GM18499 (cell line): ENCODE data around the gene C1orf74.

Experiments
- ATAC-seq: cut with Tn5 transposase; IDR thresholded peaks from one replicate; pipeline ENCODE4 v1.9.1; 2021; ENCODE audit warnings: moderate number of reproducible peaks; ENCODE audit not compliant: insufficient read depth, unreplicated experiment

The C1orf74 gene

GRCh38 chr1:209784265-209785169, at the start of gene C1orf74:
TSS of gene C1orf74 (minus strand) at chr1:209784559. CDS start at chr1:209783634, 925 bp downstream.
- peak; percentile 84 for ATAC-seq

GRCh38 chr1:209831615-209832014, 47.3 kb upstream of the C1orf74 start:
- ATAC-seq: no peak

- no peak for ATAC-seq
These were observed 46.4 kb upstream of the C1orf74 start for GRCh38 chr1:209830722-209831121.

DNA sequence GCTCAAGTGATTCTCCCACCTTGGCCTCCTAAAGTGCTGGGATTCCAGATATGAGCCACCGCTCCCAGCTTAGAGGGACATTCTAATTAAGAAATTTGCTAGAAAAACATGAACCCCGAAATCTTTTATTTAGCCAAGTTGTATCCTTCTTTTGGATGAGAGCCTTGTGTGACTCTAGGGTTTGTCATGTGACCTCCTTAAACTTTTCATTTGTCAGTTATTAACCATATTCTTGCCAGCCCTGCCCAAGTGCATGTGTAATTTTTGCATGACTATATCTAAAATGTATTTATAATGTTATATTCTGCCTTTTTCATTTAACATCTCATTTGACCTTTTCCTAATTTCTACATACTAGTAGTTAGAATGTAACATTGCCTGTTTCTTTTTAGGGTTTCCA, 45.4 kb upstream of the C1orf74 start:
- no peak for ATAC-seq

DNA sequence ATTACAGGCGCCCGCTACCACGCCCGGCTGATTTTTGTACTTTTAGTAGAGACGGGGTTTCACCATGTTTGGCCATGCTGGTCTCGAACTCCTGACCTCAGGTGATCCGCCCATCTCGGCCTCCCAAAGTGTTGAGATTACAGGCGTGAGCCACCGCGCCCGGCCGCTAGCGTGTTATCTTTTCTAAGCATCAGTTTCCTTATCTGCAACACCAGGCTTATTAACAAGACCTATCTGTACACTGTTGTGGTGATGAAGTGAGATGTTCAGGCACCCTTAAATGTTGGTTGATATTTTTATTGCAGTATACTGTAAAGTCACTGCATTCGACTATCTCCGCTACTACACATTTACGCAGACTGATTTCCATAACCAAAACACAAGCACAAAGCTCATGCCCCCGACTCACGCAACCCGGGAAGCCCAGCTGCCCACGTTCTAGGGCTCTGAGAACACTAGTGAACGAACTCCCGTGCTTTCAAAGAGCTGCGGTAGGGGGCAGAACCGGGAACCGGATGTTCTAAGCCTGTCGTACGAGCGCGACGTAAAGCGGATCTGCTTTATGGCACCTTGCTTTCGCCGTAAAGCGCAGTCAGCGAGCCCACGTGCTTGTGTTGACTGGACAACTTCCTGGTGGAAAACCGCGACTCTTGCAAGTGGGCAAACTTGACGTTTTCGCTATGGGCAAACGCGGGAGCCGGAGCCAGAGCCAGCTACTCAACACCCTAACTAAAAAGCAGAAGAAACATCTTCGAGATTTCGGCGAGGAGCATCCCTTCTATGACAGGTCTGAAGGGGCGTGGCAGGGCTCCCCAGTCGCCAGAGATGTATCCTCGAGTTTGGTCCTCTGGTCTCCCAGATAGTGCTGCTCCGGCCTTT, 43.3 kb upstream of the C1orf74 start, which contains the start of gene UTP25:
Gene UTP25 (plus strand): TSS at position 589 of the 879 bp plus-strand sequence. CDS start 92 bp downstream, at position 681.
- peak; percentile 69 for ATAC-seq

GRCh38 chr1:209825591-209826434, 41.5 kb upstream of the C1orf74 start:
- no peak for ATAC-seq

GRCh38 chr1:209823143-209824041, 39.0 kb upstream of the C1orf74 start:
- ATAC-seq: no peak

DNA sequence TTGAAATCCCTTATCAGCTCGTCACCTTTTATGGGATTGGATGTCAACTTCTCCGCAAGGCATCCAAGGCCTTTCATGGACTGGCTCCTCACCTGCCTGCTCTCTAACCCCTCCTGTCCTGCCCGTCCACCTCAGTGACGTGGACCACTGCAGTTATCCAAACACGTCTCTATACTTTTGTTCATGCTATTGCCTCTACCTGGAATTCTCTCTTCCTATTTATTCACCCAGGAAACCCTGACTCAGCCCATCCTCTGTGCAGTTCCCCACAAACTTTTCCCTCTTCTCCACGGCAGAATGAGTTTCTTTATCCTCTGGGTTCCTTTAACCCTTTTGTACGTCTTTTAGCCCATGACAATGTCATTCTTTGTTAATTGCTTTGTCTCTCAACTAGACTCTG, 38.3 kb upstream of the C1orf74 start:
- ATAC-seq: no peak

DNA sequence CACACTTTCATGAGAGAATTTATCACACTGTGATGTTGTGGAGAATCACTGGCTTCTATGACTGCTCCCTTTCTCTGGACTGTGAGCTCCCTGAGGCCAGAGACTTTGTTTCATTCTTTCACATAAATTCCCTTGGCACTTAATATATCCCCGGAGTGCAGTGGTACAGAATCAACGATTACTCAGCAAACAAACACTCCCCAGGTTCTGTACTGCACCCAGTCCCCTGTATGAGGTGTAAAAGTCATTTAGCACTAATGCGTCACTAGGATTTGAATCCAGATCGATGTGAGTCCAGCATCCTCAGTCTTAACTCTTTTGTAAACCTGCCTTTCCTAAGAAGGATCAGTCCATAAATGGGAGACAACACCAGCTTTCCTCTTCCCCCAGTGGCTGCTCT, 36.6 kb upstream of the C1orf74 start:
- no peak for ATAC-seq

- ATAC-seq: no peak
These were observed 34.7 kb upstream of the C1orf74 start for GRCh38 chr1:209819058-209819457.

DNA sequence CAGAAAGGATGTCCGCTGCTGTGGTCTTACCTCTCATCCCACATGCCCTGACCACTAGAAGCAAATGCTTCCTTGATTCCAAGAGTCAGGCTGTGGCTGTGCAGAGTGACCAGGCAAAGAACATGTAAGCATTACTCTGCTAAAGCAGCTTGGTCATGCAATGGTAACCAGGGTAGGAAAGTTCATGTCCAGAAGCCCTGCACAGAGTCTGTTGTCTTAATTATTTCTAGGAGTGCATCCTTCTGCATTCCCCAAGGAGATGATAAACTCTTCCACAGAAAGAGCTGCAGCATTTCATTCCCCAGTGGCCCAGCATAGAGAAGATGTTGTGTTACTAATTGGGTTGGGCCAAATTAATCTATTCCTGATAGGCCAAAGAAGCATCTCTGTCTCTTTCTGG, 33.3 kb upstream of the C1orf74 start:
- ATAC-seq: no peak

DNA sequence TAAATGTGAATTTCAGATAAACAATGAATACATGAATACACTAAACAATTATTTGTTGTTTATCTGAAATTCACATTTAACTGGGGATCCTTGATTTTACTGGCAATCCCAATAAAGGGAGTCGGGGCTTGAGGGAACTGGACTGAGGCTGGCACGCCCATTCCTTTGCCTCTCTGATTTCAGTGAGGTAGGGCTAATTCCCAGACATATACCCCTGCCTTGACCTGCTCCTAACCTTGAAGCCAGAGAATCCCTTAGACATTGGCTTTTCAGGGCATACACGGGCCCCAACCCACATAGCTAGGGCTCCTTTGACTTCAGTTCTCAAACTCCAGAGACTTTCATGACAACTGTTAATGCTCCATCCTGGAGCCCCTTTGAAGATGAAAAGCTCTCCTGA, 32.6 kb upstream of the C1orf74 start:
- ATAC-seq: no peak

GRCh38 chr1:209815931-209816341, 31.6 kb upstream of the C1orf74 start:
- no peak for ATAC-seq

DNA sequence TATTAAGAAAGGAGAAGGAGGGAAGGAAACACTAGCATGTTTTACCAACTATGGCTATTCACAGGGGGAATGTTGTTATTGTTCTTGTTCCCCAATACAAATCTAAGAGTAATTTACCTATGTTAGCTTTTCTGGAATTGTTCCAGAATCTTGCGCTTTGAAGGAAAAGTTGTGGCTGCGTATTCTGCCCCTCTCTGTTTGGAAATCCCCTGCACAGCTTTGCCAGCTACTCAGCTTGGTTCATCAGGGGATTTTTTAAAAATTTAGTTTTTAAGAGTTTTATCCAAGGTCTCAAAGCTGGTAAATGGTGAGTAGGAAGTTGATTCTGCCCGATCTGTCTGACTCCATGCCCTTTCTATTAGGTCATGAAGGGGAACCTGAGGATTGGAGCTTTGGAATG, 31.1 kb upstream of the C1orf74 start:
- ATAC-seq: no peak

GRCh38 chr1:209813902-209814301, 29.5 kb upstream of the C1orf74 start:
- no peak for ATAC-seq

DNA sequence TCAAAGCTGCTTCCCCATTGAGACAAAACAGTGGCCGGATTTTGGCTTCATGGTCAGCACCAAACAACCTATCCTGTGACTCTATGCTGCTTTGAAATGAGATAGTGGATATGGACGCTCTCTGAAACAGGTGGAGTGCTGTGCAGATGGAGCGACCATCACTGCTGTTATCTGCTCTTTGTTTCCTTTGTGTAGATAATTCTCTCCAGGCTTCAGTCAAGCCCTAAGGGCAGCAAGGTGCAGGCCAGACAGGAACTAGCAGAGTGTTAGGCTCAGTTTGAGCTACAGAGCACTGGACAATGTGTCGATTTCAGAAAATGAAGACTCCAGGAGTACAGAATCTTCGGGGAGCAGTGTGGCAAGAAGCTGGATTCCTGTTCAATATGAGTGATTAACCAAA, 26.4 kb upstream of the C1orf74 start:
- no peak for ATAC-seq

DNA sequence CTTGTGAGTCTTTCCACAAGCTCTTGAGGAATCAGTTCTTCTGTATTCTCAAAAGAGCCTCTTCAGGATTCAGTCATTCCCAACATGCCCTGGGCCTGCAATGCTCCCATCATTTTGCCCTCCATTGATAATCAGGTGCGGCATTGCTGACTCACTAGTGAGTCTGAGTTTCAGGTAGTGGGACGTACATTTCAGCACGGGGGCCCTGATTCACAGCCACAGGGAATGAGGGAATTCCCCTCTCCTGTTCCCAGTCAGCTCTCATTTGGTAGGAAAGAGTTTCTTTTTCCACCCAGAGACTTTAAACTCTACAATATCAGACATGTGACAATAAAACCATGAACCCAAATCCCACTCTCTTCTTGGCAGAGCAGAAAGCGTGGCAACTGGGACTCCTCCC, 25.3 kb upstream of the C1orf74 start:
- ATAC-seq: no peak

GRCh38 chr1:209808059-209808581, 23.8 kb upstream of the C1orf74 start:
- ATAC-seq: no peak

DNA sequence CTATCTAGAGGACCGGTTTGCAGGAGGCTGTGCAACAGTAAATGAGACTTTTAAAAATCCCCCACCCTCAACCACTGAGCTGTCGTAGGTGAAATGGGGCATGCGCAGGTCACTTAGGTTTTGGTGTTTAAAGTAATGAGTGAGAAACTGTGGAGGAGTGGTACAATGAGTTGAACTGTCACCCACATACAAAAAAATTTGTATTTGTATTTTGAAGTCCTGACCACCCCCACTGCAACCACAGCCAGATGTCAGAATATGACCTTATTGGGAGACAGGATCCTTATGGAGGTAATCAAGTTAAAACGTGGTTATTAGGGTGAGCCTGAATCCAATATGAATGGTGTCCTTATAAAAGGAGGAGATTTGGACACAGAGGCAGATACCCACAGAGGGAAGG, 23.1 kb upstream of the C1orf74 start:
- no peak for ATAC-seq
